HG03521 (cell line): Measurements from ENCODE around the gene ANKRD66.
"Not testable (repeated sequence)": the region's sequence is repeated elsewhere in the genome, so short reads cannot be mapped to it uniquely, and the experiment has no call there.

Experiments used
- ATAC-seq: cut with Tn5 transposase; IDR thresholded peaks from one replicate; pipeline ENCODE4 v1.9.1; 2021; ENCODE audit warnings: mild to moderate bottlenecking, moderate library complexity; ENCODE audit not compliant: unreplicated experiment

Gene ANKRD66

GRCh38 chr6:46751658-46752057 is 4.9 kb downstream of the ANKRD66 start:
- no peak for ATAC-seq

- ATAC-seq: no peak
Observed at GRCh38 chr6:46755865-46756264, 9.1 kb downstream of the ANKRD66 start.

GRCh38 chr6:46756469-46757213 is 9.9 kb downstream of the ANKRD66 start:
- ATAC-seq: no peak

GRCh38 chr6:46757214-46757596 is 10.5 kb downstream of the ANKRD66 start:
- ATAC-seq: no peak

DNA sequence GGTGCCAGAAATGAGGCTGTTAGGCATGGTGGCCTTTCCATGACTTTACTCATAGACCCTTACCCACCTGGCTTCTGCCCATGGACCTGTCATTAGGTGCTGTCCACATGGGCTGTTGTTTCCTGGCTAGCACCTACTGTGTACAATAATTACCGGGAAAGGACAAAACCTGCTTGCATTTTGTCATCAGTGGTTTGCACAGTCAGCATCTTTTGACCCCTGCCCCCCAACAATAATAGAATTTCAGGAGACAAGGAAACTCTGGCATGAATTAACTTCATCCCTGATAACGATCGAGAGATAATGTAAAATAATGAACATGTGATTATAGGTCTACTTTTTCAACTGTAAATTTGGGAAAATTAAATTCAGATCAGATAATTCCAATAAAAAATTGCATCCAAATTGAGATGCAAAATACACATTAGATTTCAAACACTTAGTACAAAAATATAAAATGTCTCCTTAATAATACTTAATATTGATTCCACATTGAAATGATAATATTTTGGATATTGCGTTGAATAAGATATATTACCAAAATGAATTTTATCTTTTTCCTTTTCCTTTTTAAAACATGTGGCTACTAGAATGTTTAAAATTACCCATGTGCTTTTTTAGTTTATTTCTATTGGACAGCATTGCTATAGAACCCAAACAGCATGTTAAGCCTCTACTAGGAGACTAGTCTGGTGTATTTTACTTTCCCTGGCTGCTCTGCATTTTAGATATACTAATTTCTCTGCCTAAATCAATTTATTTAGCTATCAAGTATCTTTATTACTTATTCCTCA is 12.4 kb downstream of the ANKRD66 start:
- ATAC-seq: no peak

DNA sequence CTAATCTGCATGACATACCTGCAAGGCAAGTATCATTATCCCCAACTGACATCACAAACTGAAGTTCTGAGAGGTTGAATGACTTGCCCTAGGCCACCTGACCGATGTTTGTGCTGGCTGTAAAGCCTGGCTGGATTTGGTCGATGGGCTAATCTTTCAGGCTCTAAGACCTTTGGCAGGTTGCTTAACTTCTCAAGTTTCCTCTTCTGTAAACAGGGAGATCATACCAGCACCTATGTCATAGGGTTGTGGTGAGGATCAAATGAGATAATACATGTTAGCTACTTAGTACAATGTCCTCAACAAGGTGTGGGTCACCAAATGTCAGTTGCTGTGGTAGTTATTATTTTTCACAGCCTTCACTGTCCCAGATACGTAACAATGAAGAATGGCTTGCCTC is 14.2 kb downstream of the ANKRD66 start:
- no peak for ATAC-seq

DNA sequence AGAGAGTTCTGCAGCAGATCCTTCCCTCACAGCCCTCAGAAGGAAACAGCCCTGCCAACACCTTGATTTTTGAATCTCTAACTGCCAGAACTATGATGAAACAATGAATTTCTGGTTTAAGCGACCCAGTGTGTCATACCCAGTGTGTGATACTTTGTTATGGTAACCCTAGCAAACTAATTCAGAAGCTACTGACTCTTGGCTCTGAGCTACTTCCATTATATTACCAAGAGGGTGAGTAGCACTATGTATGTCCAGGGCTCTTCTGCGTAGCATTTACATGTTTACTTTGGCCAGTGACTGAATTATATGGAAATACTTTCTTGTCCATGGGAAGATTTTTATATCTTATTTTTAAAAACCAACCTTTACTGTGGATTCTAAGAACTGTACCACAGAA is 16.7 kb downstream of the ANKRD66 start:
- ATAC-seq: no peak

GRCh38 chr6:46764280-46764679 is 17.5 kb downstream of the ANKRD66 start:
- not testable (repeated sequence) for ATAC-seq

GRCh38 chr6:46764961-46765360 is 18.2 kb downstream of the ANKRD66 start:
- no peak for ATAC-seq

GRCh38 chr6:46772016-46772415 is 25.3 kb downstream of the ANKRD66 start:
- no peak for ATAC-seq

DNA sequence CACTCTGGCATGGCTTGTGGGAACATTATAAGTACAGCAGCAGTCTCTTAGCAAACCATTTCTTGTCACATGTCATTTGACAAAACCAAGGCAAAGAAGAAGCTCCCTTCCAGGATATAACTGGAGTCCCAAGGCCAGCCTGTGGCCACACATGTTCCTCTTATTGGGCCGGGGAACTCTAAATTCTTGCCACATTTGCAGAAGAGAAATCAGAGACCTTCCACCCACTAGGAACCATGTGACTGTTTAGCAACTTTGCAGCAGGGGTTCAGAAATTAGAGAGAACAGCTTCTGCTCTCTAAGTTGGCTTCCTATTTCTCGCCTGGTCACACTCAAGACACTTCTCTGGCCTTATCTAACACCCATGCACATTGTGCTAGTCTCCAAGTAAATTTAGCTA is 26.0 kb downstream of the ANKRD66 start:
- ATAC-seq: peak; percentile 61

DNA sequence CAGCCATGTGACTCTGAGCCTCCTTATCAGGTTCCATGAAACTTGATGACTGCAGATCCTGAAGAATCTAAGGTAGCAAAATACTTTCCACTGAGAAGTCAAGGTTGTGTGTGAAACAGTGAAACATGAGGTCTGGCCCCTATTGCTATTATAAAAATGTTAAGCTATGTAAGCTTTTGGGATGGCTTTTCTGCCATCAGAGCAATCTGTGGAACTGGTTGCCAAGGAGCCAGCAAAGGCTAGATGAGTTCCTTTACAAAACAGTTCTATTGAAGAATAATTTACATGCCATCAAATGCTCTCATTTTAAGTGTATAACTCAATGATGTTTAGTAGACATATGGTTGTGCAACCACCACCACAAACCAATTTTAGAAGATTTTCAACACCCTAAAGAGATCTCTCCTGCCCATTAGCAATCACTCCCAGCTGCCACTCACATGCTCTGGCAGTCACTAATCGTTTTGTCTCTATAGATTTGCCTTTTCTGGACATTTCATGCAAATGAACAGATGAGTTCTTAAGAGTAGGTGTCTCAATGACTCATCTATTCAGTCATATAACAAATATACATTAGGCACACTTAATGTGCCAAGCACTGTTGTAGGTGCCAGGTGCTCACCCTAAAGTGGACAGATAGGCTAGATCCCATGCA is 26.6 kb downstream of the ANKRD66 start:
- ATAC-seq: no peak

- ATAC-seq: not testable (repeated sequence)
Observed at GRCh38 chr6:46774736-46775135, 28.0 kb downstream of the ANKRD66 start.

DNA sequence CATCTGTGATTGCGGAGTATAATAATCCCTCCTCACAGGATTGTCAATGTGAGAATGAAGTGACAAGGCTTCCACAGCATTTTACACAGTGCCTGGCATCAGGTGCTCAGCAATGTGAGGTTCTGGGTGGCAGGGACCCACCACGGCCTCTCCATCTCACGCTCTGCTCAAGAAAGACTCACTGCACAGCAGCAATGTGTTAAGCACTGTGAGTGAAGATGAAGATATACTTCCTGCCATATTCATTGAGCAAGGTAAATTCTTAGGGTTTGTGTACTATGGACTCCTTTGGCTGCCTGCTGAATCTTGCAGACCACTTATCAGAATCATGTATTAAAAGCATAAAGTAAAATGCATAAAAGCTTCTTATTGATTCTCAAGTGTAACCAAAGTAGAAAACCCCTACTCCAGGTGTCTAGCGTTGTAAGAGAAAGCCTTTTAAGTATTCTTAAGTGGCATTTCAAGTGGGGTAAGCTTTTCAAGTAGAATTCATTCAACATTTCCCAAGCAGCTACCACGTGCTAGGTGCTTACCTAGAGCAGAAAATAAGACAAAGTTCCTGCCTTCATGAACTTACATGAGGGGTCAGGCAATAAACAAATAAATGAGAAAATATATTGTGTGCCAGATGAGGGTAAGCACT is 29.5 kb downstream of the ANKRD66 start:
- no peak for ATAC-seq

DNA sequence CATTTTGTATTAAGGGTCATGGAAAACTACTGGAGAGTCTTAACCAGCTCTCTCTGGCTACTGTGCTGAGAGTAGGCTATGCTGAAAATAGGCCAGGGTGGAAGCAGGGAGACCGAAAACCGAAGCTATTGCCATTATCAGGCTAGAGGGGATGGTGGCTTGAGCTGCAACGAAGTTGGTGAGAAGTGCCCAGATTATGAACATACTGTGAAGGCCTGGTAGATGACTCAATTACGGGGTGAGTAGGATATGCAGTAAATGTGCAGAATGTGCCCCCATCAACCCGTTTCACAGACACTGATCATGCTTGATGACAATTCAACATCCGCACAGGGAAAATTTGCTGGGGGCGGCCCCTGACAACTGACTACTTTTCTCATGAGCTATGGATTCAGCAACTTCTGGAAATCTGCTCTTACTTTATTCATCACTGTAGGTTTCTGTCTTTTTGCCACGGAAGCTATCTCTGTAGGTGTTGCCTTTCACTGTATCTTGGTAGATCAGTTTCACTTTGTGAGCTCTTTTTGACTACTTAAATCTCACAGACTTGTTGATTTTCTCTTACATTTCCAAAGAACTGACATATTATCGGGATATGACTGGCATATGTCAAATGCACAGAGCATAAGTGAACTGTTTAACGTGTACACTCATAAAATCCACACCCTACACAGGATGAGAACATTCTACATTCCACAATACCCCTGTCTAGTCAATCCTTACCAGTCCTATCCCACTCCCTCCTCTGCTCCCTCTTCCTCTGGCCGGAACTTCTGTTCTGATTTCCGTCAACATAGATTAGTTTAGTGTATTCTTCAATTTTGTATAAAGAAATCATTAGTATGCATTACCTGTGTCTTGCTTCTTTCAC is 31.0 kb downstream of the ANKRD66 start:
- ATAC-seq: no peak

GRCh38 chr6:46781478-46782378 is 35.0 kb downstream of the ANKRD66 start:
- ATAC-seq: no peak

DNA sequence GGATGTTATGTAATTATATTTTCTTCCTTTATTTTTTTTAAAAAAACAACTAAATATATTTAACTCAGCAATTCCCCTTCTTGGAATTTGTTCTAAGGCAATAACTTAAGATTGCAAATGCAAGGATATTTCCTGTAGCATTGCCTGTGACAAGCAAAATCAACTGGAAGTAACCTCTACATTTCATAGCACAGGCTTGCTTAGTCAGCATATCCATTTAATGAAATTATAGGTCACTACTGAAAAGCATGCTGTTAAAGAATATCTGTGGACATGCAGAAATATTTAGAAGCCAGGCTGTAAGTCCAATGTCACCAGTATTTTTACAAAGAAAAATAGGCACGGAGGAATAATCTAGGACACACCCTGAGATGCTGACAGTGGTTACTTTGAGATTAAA is 37.8 kb downstream of the ANKRD66 start:
- ATAC-seq: no peak

DNA sequence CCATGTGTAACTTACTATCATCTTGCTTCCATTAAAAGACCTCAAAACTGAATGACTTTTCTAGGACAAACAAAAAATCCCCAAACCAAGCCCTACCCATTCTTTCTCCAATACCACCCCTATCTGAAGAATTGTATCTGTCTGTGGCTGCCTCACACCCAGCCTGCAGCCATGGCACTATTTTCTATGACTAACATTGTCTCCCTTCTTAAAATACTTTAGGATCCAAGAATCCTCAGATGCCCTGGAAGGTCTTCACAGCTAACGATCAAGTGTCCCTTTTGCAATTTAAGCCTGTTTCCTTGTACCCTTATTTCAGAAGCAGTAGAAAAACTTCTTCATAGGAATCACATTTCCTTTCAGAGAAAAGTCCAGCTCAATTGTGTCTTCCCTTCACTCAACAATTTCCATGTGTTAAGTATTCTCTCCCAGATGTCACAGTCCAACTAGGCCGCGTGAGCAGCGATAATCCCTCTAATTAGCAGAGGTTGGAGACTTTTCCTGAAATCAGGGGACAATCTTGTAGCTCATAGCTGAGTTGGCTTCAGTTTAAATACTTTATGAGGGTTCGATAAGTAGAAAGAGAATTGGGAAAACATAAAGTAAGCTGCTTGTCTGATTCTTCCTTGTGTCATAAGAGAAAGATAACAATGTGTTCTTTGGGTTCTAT is 41.3 kb downstream of the ANKRD66 start:
- no peak for ATAC-seq

DNA sequence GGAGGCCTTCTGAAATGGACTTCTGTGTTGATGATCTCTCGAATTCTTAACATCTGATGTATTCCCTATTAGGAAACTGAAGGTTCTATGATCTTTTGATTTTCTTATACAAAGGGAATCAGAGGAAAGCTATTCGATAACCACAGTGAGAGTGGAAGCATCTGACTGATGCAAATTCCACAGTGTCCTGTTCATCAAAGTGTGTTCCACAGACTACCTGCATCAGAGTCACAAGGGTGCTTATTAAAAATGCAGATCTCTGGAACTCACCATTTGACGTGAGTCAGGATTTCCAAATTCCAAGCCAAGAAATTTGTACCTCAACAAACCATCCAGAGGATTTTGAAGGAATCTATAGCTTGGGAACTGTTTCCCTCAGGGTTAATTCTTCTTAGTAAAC is 42.1 kb downstream of the ANKRD66 start:
- ATAC-seq: no peak
